Neuron (in vitro differentiated cells): ENCODE measurements around the gene ADCY10.
"Not testable (repeated sequence)": the region's sequence is repeated elsewhere in the genome, so short reads cannot be mapped to it uniquely, and the experiment has no call there.

Experiments
- H2AFZ ChIP-seq: one replicate; pipeline ENCODE4 v1.6.1; 2013; ENCODE audit warnings: low read depth, mild to moderate bottlenecking, inconsistent platforms, low read length, moderate library complexity
- H3K27me3 ChIP-seq: one replicate; pipeline ENCODE4 v1.6.1; 2013; ENCODE audit warnings: low read length; ENCODE audit not compliant: insufficient read depth
- H3K36me3 ChIP-seq: one replicate; pipeline ENCODE4 v1.6.1; 2013; ENCODE audit warnings: low read length; ENCODE audit not compliant: insufficient read depth
- H3K4me1 ChIP-seq: one replicate; pipeline ENCODE4 v1.6.1; 2013; ENCODE audit warnings: low read length; ENCODE audit not compliant: insufficient read depth
- H3K4me3 ChIP-seq: 2 replicates; pipeline ENCODE4 v1.5.1; 2013; ENCODE audit warnings: mild to moderate bottlenecking, low read length, moderate library complexity
- H3K9me3 ChIP-seq: one replicate; pipeline ENCODE4 v1.6.1; 2013; ENCODE audit warnings: low read length

Gene ADCY10

DNA sequence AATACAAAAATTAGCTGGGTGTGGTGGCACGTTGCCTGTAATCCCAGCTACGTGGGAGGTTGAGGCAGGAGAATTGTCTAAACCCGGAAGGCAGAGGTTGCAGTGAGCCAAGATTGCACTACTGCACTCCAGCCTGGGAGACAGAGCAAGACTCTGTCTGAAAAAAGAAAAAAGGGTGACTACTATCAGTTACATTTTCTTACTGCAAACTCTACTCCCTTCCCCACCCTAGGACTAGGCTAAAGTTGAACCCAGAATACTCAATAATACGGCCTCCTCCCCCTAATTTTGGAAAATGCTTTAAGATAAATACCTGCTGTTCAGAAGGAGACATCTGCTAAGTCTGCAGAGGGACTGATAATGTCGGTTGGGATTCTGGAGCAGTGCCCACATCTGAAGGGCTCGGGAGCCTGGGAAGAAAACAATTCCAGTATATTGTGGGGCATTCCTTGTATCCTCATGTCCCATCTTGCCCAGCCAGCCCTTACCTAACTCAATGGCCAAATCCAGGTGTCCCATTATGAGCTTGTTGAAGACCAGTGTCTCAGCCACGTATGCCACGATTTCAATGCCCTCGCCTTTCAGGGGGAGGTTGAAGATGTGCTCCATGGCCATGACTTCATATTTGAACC is 89.7 kb downstream of the ADCY10 start:
- H2AFZ ChIP-seq = no peak overlapping the region
- peaks cover 3% of the 10 kb centered on the region for H3K27me3 ChIP-seq
- H3K36me3 ChIP-seq = no peaks in the 10 kb centered on the region
- no peaks in the 10 kb centered on the region for H3K4me1 ChIP-seq
- no peaks in the 10 kb centered on the region for H3K9me3 ChIP-seq
- no peak overlapping the region for H3K4me3 ChIP-seq

DNA sequence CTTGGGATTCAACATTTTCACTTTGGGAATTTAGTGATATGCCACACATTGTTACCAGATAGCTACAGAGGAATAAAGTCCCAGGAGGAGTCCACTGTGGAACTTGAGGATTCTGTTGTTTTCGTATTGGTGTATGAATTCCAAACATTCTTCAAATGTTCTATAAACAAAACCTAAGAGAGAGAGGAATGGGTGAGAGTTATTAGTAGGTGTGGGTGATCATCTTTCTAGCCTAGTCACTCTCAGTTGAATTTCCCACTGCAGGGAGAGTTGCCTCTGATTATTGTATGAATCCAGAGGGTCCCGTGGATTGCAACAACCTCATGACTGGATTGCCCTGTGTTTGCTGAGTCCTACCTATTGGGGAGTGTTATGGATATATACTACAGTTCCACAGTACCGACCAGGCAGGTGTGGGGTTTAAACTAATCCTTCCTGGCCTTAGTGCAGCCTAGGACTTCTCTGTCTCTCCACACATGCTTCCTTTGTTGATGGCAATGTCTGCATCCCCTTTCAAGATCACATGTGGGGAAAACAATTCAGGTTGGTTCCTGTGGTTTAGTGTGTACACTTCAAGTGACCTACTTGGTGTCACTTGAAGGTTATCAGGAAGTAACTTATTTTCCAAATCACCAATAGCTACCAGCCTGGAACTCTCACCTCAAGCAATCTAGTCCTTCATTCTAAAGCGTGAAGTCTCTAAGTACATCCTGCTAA is 91.8 kb downstream of the ADCY10 start:
- Histone ChIP-seq H3K4me3 (no peak overlapping the region), H2AFZ (no peak overlapping the region), H3K36me3 (no peaks in the 10 kb centered on the region), H3K4me1 (no peaks in the 10 kb centered on the region), H3K27me3 (peaks cover 3% of the 10 kb centered on the region), H3K9me3 (no peaks in the 10 kb centered on the region)

DNA sequence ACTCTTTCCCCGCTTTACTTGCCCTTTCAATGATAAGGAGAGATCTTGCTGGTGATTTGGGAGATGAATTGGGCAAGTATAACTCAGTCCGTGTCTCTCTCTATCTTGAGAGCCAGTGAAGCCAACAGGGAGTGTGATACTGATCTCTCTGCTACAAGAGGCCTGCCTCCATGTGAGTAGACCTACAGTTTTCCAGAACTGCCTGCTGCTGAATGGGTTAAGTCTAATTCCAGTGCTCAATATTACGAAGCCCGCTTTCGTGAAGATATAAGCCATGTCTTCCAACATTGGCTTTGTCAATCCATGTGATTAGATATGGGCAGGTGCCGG is 92.6 kb downstream of the ADCY10 start:
- no peak overlapping the region for H2AFZ ChIP-seq
- H3K4me1 ChIP-seq = no peaks in the 10 kb centered on the region
- no peaks in the 10 kb centered on the region for H3K9me3 ChIP-seq
- no peak overlapping the region for H3K4me3 ChIP-seq
- no peaks in the 10 kb centered on the region for H3K36me3 ChIP-seq
- peaks cover 3% of the 10 kb centered on the region for H3K27me3 ChIP-seq

DNA sequence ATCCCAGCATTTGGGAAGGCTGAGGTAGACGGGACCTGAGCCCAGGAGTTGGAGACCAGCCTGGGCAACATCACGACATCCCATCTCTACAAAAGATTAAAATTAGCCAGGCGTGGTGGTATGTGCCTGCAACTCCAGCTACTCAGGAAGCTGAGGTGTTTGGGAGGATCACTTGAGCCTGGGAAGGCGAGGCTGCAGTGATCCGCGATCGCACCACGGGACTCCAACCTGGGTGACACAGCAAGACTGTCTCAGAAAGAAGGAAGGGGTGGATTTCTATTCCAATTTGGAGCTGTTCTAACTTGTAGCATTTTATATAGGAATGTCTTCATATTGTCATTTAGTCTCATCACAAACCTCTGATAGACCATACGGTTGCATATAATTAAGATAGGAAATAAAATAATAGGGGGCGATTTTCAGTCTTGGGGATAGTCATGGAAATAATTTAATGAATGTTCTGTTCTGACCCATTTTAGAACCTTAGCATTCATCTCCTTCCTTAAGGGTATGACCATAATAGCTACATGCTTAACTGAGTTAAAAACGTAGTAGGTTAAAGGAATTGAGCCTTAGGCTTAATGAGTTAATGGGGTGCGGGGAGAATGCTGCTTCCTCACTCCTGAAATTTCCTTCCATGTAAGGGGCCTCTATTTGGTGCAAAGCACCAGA is 93.1 kb downstream of the ADCY10 start:
- Histone ChIP-seq H3K4me1 (no peaks in the 10 kb centered on the region), H3K4me3 (no peak overlapping the region), H2AFZ (no peak overlapping the region), H3K27me3 (no peaks in the 10 kb centered on the region), H3K36me3 (no peaks in the 10 kb centered on the region), H3K9me3 (no peaks in the 10 kb centered on the region)

DNA sequence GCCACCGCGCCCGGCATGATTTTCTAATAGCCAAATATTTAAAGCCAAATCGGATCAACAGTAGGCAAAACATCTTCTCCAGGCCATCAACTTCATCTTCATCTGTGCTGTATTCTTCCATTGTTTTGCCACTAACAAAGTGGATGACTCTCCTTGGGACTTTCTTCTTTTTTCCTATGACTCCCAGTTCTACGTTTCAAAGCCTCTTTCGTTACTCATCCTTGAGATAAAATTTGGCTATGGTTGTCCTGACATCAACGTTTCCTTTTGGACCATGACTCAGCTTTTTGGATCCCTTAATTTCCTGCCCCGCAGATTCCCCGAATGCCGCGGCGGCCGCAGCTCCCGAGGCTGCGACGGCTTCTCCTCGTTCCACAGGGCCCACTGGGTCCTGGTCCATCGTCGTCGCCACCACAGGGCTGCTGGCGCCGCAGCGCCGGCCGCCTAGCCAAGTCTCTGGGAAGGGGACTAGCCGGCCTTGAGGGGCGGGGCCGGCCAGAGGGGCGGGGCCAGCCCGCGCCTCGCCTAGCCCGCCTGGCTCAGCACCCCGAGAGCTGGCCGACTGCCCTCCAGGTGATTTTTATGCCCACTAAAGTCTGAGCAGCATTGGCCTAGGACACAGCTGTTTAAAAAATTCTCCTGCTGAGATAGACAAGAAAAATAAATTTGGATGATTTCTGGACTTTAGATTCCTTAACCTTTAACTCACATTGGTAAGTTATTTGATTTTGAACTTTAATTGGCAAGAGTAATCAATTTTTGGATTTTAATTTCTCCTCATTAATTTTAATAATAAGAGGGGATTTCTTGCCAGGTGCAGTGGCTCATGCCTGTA is 93.9 kb downstream of the ADCY10 start:
- H3K9me3 ChIP-seq = no peaks in the 10 kb centered on the region
- no peak overlapping the region for H2AFZ ChIP-seq
- no peak overlapping the region for H3K4me3 ChIP-seq
- no peaks in the 10 kb centered on the region for H3K27me3 ChIP-seq
- H3K36me3 ChIP-seq = no peaks in the 10 kb centered on the region
- no peaks in the 10 kb centered on the region for H3K4me1 ChIP-seq

DNA sequence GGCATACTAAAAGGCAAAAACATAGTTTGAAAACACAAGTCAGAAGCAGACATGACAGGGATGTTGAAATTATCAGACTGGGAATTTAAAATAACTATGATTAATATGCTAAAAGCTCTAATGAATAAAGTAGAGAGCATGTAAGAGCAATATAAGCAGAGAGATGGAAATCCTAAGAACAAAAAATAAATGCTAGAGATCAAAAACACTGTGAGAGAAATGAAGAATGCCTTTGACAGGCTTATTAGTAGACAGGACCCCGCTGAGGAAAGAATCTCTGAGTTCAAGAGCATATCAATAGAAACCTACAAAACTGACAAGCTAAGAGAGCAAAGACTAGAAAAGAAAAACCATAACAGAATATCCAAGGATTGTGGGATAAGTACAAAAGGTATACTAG is 98.3 kb downstream of the ADCY10 start:
- no peaks in the 10 kb centered on the region for H3K4me1 ChIP-seq
- no peaks in the 10 kb centered on the region for H3K27me3 ChIP-seq
- H3K36me3 ChIP-seq = no peaks in the 10 kb centered on the region
- H3K4me3 ChIP-seq = no peak overlapping the region
- no peak overlapping the region for H2AFZ ChIP-seq
- H3K9me3 ChIP-seq = peaks cover 4% of the 10 kb centered on the region

DNA sequence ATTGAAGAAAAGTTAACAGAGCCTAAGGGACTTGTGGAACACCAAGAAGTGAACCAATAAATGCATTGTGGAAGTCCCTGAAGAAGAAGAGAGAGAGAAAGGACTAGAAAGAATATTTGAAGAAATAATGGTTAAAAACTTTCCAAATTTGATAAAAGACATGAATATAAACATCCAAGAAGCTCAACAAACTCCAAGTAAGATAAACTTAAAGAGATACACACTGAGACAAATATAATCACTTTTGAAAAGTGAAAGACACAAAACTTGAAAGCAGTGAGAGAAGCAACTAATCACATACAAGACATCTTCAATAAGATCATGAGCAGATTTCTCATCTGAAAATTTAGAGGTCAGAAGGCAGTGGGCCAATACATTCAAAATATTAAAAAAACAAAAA is 101.0 kb downstream of the ADCY10 start:
- Histone ChIP-seq H2AFZ (no peak overlapping the region), H3K4me1 (no peaks in the 10 kb centered on the region), H3K9me3 (peaks cover 4% of the 10 kb centered on the region), H3K36me3 (no peaks in the 10 kb centered on the region), H3K4me3 (no peak overlapping the region), H3K27me3 (no peaks in the 10 kb centered on the region)

DNA sequence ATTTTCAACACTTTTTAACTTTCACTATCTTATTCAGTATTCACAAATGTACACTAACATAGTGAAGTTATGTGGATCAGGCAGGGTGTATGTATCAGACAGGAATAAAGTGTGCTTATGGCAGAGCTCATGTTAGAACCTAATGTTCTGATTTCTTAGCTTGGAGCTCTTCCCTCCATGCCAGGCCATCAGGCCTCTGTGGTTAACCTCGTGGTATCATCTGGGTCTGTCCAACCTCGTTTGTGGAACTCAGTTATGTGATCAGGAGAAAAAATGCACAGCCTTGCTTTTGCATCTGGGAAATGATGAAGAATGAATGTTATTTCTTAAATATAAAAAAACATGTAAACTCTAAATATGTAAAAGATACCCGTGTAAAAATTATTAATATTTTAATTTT is 105.2 kb downstream of the ADCY10 start:
- H3K27me3 ChIP-seq = no peaks in the 10 kb centered on the region
- no peak overlapping the region for H2AFZ ChIP-seq

DNA sequence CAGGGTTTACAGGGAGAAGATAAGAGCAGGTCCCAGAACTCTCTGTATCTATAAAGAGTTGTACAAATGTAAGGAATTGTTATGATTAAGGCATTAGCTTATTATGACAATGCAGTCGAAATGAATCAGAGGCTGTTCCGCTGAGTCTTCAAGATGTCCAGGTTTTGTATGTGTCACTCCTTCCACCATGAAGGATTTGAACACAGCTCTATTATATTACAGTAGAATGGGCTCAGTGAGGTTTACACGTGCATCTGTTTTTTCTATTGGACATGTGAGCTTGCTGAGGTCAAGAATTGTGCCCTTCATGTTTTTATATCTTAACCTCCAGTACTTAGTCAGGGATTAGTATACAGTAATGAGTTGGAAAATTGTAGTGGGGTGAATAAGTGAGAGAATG is 105.8 kb downstream of the ADCY10 start:
- H3K4me1 ChIP-seq = no peaks in the 10 kb centered on the region
- H3K27me3 ChIP-seq = no peaks in the 10 kb centered on the region
- no peaks in the 10 kb centered on the region for H3K36me3 ChIP-seq
- H2AFZ ChIP-seq = no peak overlapping the region
- peaks cover 4% of the 10 kb centered on the region for H3K9me3 ChIP-seq
- H3K4me3 ChIP-seq = no peak overlapping the region

More for the DNA sequence above, 105.2 kb downstream of the ADCY10 start:
- H3K36me3 ChIP-seq = no peaks in the 10 kb centered on the region
- no peaks in the 10 kb centered on the region for H3K4me1 ChIP-seq
- H3K9me3 ChIP-seq = peaks cover 4% of the 10 kb centered on the region
- H3K4me3 ChIP-seq = no peak overlapping the region

DNA sequence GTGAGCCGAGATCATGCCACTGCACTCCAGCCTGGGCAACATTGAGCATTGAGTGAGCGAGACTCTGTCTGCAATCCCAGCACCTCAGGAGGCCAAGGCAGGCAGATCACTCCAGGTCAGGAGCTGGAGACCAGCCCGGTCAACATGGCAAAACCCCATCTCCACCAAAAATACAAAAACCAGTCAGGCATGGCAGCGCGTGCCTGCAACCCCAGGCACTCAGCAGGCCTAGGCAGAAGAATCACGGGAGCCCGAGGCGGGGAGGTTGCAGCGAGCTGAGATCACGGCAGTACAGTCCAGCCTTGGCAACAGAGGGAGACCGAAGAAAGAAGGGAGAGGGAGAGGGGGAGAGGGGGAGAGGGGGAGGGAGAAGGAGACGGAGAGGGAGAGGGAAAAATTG is 107.3 kb downstream of the ADCY10 start:
- not testable (repeated sequence) for H3K9me3 ChIP-seq, H3K4me3 ChIP-seq, H3K27me3 ChIP-seq, H3K4me1 ChIP-seq, H3K36me3 ChIP-seq, H2AFZ ChIP-seq

DNA sequence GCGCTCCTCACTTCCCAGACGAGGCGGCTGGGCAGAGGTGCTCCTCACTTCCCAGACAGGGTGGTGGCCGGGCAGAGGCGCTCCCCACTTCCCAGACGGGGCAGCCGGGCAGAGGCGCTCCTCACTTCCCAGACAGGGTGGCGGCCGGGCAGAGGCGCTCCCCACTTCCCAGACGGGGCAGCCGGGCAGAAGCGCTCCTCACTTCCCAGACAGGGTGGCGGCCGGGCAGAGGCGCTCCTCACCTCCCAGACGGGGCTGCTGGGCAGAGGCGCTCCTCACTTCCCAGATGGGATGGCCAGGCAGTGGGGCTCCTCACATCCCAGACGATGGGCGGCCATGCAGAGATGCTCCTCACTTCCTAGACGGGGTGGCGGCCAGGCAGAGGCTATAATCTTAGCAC is 107.7 kb downstream of the ADCY10 start:
- H3K9me3 ChIP-seq, H3K4me3 ChIP-seq, H3K36me3 ChIP-seq, H3K4me1 ChIP-seq, H3K27me3 ChIP-seq, H2AFZ ChIP-seq: not testable (repeated sequence)

DNA sequence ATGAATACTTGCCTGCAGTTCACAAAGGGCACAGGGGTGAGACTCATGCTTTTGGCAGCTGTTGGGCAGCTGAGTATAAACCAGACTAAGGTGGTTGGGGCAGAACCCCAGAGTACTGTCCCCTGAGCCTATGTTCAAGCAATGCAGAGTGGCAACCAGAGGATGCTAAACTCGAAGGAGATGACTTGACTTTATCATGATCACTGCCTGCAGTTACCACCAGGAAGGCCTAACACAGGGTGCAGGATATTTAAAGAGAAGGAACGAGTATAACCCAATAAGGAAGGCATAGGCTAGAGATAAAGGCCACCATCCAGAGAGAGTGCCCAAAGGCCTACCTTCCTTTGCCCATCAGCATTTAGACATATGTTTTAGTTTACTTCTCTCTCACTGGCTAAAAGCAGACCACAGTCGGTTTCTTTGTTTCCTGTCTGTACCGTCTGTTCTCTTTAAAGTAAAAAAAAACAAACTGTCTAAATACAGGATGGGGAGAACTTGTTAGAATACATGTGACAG is 108.8 kb downstream of the ADCY10 start:
- H3K4me1 ChIP-seq = no peaks in the 10 kb centered on the region
- H2AFZ ChIP-seq = no peak overlapping the region
- no peaks in the 10 kb centered on the region for H3K27me3 ChIP-seq
- H3K36me3 ChIP-seq = no peaks in the 10 kb centered on the region
- H3K9me3 ChIP-seq = peaks cover 3% of the 10 kb centered on the region
- H3K4me3 ChIP-seq = no peak overlapping the region
